ENCODE measurements around the gene MAD1L1. TPM values are rescaled to one million over a fixed set of nuclear protein-coding genes. Genes with fewer than 3 reads are reported as not detected.

The MAD1L1 gene
- polyA plus RNA-seq, 4 donors: 12.3 to 21.7 (median 18.1) TPM

DNA sequence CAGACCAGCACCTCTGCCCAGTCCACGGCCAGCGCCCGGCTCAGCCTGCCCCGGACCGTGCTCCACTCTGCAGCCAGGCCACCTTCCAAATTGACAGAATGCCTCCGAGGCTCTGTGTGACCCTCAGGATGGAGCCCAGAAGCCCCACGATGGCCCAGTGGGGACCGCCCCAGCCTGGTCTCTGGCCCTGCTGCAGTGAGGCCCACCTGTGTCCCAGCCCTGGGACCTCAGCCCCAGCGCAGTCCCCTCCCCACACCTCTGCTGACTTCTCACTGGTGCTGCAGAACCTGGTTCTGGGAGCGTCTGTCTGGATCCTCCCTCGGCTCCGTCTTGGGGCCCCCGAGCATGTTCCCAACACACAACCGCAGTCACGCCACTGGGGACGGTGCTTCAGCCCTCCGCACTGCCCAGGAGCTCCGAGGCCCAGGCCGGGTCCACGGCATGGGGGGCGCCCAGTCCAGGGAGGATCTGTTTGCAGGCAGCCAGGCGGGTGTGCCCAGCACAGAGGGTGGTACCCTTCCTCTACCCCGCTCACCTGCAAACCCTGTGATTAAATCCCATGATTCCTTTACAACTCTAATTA is 314.6 kb downstream of the MAD1L1 start:
- DNase-seq: no peak
- H3K4me3 ChIP-seq (ENCODE audit: low read depth in 1 of 3, low read length in 3 of 3): no peak overlapping the region
- H3K27me3 ChIP-seq (ENCODE audit: control insufficient read depth in 3 of 3, insufficient read depth in 3 of 3, low read length in 3 of 3): no peaks in the 10 kb centered on the region
- no peak overlapping the region for H3K27ac ChIP-seq (ENCODE audit: low read depth in 1 of 3, low read length in 2 of 3)
- FAIRE-seq: no peak
- no peaks in the 10 kb centered on the region for H3K9me3 ChIP-seq (ENCODE audit: control insufficient read depth in 2 of 2, insufficient read depth in 1 of 2, low read depth in 1 of 2, low read length in 1 of 2)
- WGBS, 3 donors: 92 to 96% (median 96%) methylated on average over 21 to 23 of the region's 23 CpGs
- peaks cover 0 to 19% (median 0%) of the 10 kb centered on the region in 3 donors for H3K36me3 ChIP-seq (ENCODE audit: control insufficient read depth in 3 of 3, insufficient read depth in 2 of 3, low read depth in 1 of 3, low read length in 3 of 3)
- no peaks in the 10 kb centered on the region for H3K4me1 ChIP-seq (ENCODE audit: control insufficient read depth in 3 of 3, insufficient read depth in 2 of 3, low read depth in 1 of 3, low read length in 2 of 3)

DNA sequence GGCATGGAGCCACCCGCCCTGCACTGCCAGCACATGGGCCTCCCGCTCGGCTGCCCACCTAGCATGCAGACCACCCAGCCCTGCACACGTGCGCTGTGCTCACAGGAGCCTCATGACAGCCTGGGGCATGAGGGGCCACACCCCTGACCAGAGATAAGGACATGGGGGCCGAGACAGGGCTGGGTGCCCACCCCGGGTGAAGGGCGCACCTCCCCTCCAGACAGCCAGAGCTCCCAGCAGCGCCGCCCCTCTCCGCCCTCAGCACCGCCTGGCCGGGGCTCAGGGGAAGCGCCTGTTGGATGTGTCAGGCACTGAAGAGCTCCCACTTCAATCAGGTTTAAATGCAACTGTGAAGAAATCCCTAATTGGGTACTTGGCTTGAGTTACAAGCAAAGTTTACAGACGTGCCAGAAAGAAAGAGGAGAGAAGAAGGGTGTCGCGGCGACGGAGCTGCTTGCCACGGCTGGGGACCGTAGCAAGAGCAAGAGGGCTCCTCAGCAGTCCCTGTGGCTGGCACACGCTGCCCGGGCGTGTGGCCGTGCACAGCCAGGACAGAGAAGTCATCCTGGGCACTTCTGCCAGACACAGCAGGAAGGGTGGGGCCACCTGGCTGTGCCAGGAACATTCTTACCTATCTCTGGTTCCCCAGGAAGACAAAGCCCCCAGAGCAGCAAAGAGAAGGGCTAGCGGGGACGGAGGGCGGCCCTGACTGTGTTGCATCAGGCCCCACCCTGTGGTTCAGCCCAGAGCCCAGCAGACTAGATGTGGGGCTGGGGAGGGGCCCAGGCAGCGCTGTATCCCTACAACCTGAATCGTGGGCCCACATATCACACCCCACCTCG is 315.3 kb downstream of the MAD1L1 start:
- Histone ChIP-seq H3K9me3 (ENCODE audit: control insufficient read depth in 2 of 2, insufficient read depth in 1 of 2, low read depth in 1 of 2, low read length in 1 of 2) (no peaks in the 10 kb centered on the region), H3K36me3 (ENCODE audit: control insufficient read depth in 3 of 3, insufficient read depth in 2 of 3, low read depth in 1 of 3, low read length in 3 of 3) (peaks cover 0 to 15% (median 0%) of the 10 kb centered on the region in 3 donors), H3K27me3 (ENCODE audit: control insufficient read depth in 3 of 3, insufficient read depth in 3 of 3, low read length in 3 of 3) (no peaks in the 10 kb centered on the region), H3K27ac (ENCODE audit: low read depth in 1 of 3, low read length in 2 of 3) (no peak overlapping the region), H3K4me1 (ENCODE audit: control insufficient read depth in 3 of 3, insufficient read depth in 2 of 3, low read depth in 1 of 3, low read length in 2 of 3) (no peaks in the 10 kb centered on the region), H3K4me3 (ENCODE audit: low read depth in 1 of 3, low read length in 3 of 3) (no peak overlapping the region)
- FAIRE-seq (no peak), DNase-seq (no peak)
- 81 to 83% (median 83%) methylated on average over 31 of the region's 31 CpGs for WGBS, 3 donors

DNA sequence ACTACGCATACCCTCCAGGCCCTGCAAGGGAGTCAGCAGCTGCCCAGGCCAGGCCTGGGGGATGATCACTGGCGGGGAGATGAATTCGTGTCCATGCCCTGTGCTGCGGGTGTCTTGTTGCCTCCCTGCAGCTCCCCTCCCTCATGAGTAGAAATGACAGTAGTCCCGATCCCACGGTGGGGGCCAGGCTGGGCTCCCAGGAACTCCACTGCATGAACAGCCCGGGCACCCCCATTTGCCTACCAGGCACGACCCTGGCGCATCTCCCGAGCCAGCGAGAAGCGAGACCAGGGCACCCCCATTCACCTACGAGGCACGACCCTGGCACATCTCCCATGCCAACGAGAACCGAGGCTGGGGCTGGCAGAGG is 316.2 kb downstream of the MAD1L1 start:
- FAIRE-seq (no peak), DNase-seq (no peak)
- Histone ChIP-seq H3K9me3 (ENCODE audit: control insufficient read depth in 2 of 2, insufficient read depth in 1 of 2, low read depth in 1 of 2, low read length in 1 of 2) (no peaks in the 10 kb centered on the region), H3K27me3 (ENCODE audit: control insufficient read depth in 3 of 3, insufficient read depth in 3 of 3, low read length in 3 of 3) (no peaks in the 10 kb centered on the region), H3K27ac (ENCODE audit: low read depth in 1 of 3, low read length in 2 of 3) (no peak overlapping the region), H3K4me1 (ENCODE audit: control insufficient read depth in 3 of 3, insufficient read depth in 2 of 3, low read depth in 1 of 3, low read length in 2 of 3) (no peaks in the 10 kb centered on the region), H3K36me3 (ENCODE audit: control insufficient read depth in 3 of 3, insufficient read depth in 2 of 3, low read depth in 1 of 3, low read length in 3 of 3) (peaks cover 0 to 10% (median 0%) of the 10 kb centered on the region in 3 donors), H3K4me3 (ENCODE audit: low read depth in 1 of 3, low read length in 3 of 3) (no peak overlapping the region)
- WGBS, 3 donors: 92 to 96% (median 95%) methylated on average over 14 to 16 of the region's 16 CpGs

DNA sequence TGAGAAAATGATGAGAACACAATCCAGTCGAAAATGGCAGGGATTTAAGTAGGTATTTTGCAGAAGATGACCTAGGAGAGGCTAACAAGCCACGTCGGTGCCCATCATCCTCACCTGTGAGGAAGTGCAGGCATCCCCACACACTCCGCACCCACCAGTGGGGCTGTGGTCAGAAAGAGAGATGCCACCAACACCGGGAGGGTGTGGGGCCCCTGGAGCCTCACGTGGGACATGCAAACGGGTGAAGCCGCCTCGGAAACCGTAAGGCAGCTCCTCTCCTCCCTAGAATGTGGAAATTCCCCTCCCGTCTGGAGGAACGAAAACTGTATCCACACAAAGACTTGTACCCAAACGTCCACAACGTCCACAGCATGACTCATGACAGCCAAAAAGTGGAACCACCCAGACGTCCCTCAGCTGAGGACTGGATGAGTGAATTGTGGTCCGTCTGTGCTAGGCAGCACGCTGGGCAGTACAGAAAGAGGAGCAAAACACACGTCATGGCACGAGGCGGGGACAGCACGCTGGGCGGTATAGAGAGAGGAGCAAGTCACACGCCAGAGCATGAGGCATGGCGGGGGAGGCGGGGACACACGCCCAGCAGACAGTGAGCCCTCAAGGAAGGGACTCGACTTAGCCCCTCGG is 316.7 kb downstream of the MAD1L1 start:
- 86 to 90% (median 86%) methylated on average over 28 of the region's 28 CpGs for WGBS, 3 donors
- H3K9me3 ChIP-seq (ENCODE audit: control insufficient read depth in 2 of 2, insufficient read depth in 1 of 2, low read depth in 1 of 2, low read length in 1 of 2): no peaks in the 10 kb centered on the region
- H3K4me3 ChIP-seq (ENCODE audit: low read depth in 1 of 3, low read length in 3 of 3): no peak overlapping the region
- H3K36me3 ChIP-seq (ENCODE audit: control insufficient read depth in 3 of 3, insufficient read depth in 2 of 3, low read depth in 1 of 3, low read length in 3 of 3): peaks cover 0 to 10% (median 0%) of the 10 kb centered on the region in 3 donors
- no peaks in the 10 kb centered on the region for H3K27me3 ChIP-seq (ENCODE audit: control insufficient read depth in 3 of 3, insufficient read depth in 3 of 3, low read length in 3 of 3)
- no peaks in the 10 kb centered on the region for H3K4me1 ChIP-seq (ENCODE audit: control insufficient read depth in 3 of 3, insufficient read depth in 2 of 3, low read depth in 1 of 3, low read length in 2 of 3)
- DNase-seq: no peak
- no peak for FAIRE-seq
- no peak overlapping the region for H3K27ac ChIP-seq (ENCODE audit: low read depth in 1 of 3, low read length in 2 of 3)

DNA sequence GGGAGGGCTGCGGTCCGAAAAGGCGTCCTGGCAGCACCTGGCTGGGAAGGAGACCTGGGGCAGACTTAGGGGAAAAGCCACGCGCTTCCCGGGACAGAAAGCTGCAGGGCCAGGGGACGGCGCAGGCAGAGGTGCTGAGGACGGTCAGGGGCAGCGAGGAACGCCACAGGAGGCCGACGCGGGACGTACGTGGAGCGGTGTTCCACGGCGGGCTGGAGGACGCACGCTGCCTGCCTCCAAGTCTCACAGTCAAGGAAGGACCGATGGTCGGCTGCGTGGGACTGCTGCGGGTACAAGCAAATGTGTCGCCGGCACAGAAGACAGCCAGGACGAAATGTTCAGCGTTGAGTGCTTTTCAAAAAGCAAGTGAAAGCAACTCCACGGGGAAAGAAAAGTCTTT is 317.4 kb downstream of the MAD1L1 start:
- no peaks in the 10 kb centered on the region for H3K27me3 ChIP-seq (ENCODE audit: control insufficient read depth in 3 of 3, insufficient read depth in 3 of 3, low read length in 3 of 3)
- peaks cover 0 to 10% (median 0%) of the 10 kb centered on the region in 3 donors for H3K36me3 ChIP-seq (ENCODE audit: control insufficient read depth in 3 of 3, insufficient read depth in 2 of 3, low read depth in 1 of 3, low read length in 3 of 3)
- no peaks in the 10 kb centered on the region for H3K4me1 ChIP-seq (ENCODE audit: control insufficient read depth in 3 of 3, insufficient read depth in 2 of 3, low read depth in 1 of 3, low read length in 2 of 3)
- FAIRE-seq (no peak), DNase-seq (no peak)
- H3K9me3 ChIP-seq (ENCODE audit: control insufficient read depth in 2 of 2, insufficient read depth in 1 of 2, low read depth in 1 of 2, low read length in 1 of 2): no peaks in the 10 kb centered on the region
- 95 to 97% (median 97%) methylated on average over 27 to 30 of the region's 30 CpGs for WGBS, 3 donors
- no peak overlapping the region for H3K27ac ChIP-seq (ENCODE audit: low read depth in 1 of 3, low read length in 2 of 3)
- no peak overlapping the region for H3K4me3 ChIP-seq (ENCODE audit: low read depth in 1 of 3, low read length in 3 of 3)

DNA sequence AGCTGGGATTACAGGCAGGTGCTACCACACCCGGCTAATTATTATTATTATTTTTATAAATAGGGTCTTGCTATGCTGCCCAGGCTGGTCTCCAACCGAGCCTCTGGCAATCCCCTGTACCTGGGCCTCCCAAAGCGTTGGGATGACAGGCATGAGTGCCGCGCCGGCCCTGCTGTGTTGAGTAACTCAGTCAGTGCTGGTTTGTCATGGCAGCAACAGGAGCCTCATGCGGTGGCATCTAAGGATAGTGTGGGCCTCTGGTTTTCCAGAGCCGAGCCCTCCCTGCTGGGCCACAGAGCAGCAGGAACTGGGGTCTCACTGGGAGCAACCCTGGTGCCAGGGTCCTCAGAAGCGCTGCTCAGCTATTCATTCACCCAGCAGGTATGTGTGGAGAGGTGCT is 318.0 kb downstream of the MAD1L1 start:
- no peak overlapping the region for H3K4me3 ChIP-seq (ENCODE audit: low read depth in 1 of 3, low read length in 3 of 3)
- DNase-seq (no peak), FAIRE-seq (no peak)
- no peak overlapping the region for H3K27ac ChIP-seq (ENCODE audit: low read depth in 1 of 3, low read length in 2 of 3)
- peaks cover 0 to 7% (median 0%) of the 10 kb centered on the region in 3 donors for H3K36me3 ChIP-seq (ENCODE audit: control insufficient read depth in 3 of 3, insufficient read depth in 2 of 3, low read depth in 1 of 3, low read length in 3 of 3)
- H3K27me3 ChIP-seq (ENCODE audit: control insufficient read depth in 3 of 3, insufficient read depth in 3 of 3, low read length in 3 of 3): no peaks in the 10 kb centered on the region
- no peaks in the 10 kb centered on the region for H3K9me3 ChIP-seq (ENCODE audit: control insufficient read depth in 2 of 2, insufficient read depth in 1 of 2, low read depth in 1 of 2, low read length in 1 of 2)
- 92 to 97% (median 96%) methylated on average over 9 of the region's 9 CpGs for WGBS, 3 donors
- H3K4me1 ChIP-seq (ENCODE audit: control insufficient read depth in 3 of 3, insufficient read depth in 2 of 3, low read depth in 1 of 3, low read length in 2 of 3): no peaks in the 10 kb centered on the region

DNA sequence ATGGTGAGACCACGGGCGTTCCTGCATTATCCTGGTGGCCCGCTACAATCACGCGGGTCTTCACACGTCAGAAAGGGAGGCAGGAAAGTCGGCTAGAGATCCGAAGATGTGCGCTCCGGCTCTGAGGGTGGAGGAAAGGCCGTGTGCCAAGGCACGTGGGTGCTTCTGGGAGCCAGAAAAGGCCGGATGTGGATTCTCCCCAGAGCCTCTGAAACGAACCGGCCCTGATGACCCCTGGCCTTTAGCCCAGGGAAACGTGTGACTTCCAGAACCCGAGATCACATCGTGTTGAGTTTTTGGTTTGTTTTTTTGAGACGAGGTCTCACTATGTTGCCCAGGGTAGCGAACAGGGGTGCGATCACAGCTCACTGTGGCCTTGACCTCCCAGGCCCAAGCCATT is 318.4 kb downstream of the MAD1L1 start:
- DNase-seq (no peak), FAIRE-seq (no peak)
- Histone ChIP-seq H3K4me1 (ENCODE audit: control insufficient read depth in 3 of 3, insufficient read depth in 2 of 3, low read depth in 1 of 3, low read length in 2 of 3) (no peaks in the 10 kb centered on the region), H3K27ac (ENCODE audit: low read depth in 1 of 3, low read length in 2 of 3) (no peak overlapping the region), H3K27me3 (ENCODE audit: control insufficient read depth in 3 of 3, insufficient read depth in 3 of 3, low read length in 3 of 3) (no peaks in the 10 kb centered on the region), H3K36me3 (ENCODE audit: control insufficient read depth in 3 of 3, insufficient read depth in 2 of 3, low read depth in 1 of 3, low read length in 3 of 3) (peaks cover 0 to 9% (median 0%) of the 10 kb centered on the region in 3 donors), H3K4me3 (ENCODE audit: low read depth in 1 of 3, low read length in 3 of 3) (no peak overlapping the region), H3K9me3 (ENCODE audit: control insufficient read depth in 2 of 2, insufficient read depth in 1 of 2, low read depth in 1 of 2, low read length in 1 of 2) (no peaks in the 10 kb centered on the region)
- whole genome bisulfite sequencing, 3 donors: 71 to 90% (median 85%) methylated on average over 21 of the region's 21 CpGs

DNA sequence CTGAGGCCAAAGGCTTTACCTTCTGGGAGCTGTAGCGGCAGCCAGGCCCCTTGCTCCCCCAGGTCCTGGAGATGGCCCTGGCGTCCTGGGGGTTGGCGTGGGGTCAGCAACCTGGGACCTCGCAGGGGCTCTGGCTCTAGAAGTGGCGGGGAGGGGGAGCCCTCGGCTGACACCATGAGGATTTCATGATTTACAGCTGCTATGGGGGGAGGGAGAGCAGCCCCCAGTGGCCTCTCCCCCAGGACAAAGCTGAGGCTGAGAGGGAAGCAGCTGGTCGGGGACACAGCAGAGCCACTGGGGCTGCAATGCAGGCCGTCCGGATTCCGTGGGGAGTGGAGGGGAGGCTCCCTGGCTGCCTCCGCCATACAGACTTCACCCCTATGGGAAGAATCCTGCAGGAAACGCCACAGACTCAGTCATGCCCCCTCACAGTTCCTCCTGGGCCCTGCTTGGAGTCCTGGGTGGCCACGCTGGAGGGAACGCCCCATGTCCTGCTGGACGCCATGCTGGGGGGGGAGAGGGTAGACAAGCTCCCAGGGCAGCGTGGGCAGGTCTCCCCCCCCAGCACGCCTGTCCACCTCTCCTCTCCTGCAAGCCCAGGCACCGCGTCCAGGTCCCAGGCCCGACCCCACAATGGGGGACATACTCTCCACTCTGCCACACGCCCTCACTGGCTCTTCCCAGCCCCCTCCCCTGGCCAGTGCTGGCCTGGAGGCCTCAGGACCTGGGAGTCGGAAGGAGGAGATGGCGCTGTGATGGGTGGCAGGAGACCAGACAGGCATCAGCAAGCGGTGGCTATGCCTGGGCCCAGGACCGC is 319.1 kb downstream of the MAD1L1 start:
- Histone ChIP-seq H3K27ac (ENCODE audit: low read depth in 1 of 3, low read length in 2 of 3) (no peak overlapping the region), H3K4me1 (ENCODE audit: control insufficient read depth in 3 of 3, insufficient read depth in 2 of 3, low read depth in 1 of 3, low read length in 2 of 3) (no peaks in the 10 kb centered on the region), H3K9me3 (ENCODE audit: control insufficient read depth in 2 of 2, insufficient read depth in 1 of 2, low read depth in 1 of 2, low read length in 1 of 2) (no peaks in the 10 kb centered on the region), H3K36me3 (ENCODE audit: control insufficient read depth in 3 of 3, insufficient read depth in 2 of 3, low read depth in 1 of 3, low read length in 3 of 3) (peaks cover 0 to 9% (median 0%) of the 10 kb centered on the region in 3 donors), H3K27me3 (ENCODE audit: control insufficient read depth in 3 of 3, insufficient read depth in 3 of 3, low read length in 3 of 3) (no peaks in the 10 kb centered on the region), H3K4me3 (ENCODE audit: low read depth in 1 of 3, low read length in 3 of 3) (no peak overlapping the region)
- FAIRE-seq (no peak), DNase-seq (no peak)
- 88 to 94% (median 92%) methylated on average over 24 to 25 of the region's 25 CpGs for WGBS, 3 donors
